ENCODE measurements around the gene CLDN16. TPM values are rescaled to one million over a fixed set of nuclear protein-coding genes. Genes with fewer than 3 reads are reported as not detected.

The CLDN16 gene
- total and polyA plus RNA-seq, 2 donors (not counting 1 experiment from before 2014, with no cell fraction given), result 0.10 to 0.33 TPM

- no peak overlapping the region for H3K27ac ChIP-seq (ENCODE audit: insufficient read depth, low read length)
- H3K79me2 ChIP-seq (ENCODE audit: control insufficient read depth, insufficient read depth, low read length), result no peaks in the 10 kb centered on the region
- no peaks in the 10 kb centered on the region for H3K36me3 ChIP-seq (ENCODE audit: control insufficient read depth, insufficient read depth, low read length)
- H4K20me1 ChIP-seq (ENCODE audit: control insufficient read depth, extremely low read depth, insufficient read depth, low read length), result no peaks in the 10 kb centered on the region
- peaks cover 4% of the 10 kb centered on the region for H3K4me1 ChIP-seq (ENCODE audit: control insufficient read depth, extremely low read depth, insufficient read depth, low read length)
- no peaks in the 10 kb centered on the region for H3K27me3 ChIP-seq (ENCODE audit: control insufficient read depth, insufficient read depth, low read length)
- no peak overlapping the region for H3K4me3 ChIP-seq (replicated peaks in 1 of 4; ENCODE audit: control extremely low read depth in 1 of 4, insufficient read depth in 1 of 4, low read depth in 3 of 4, low read length in 4 of 4)
- H3K9me3 ChIP-seq (ENCODE audit: control insufficient read depth, insufficient read depth, low read depth, low read length), result no peaks in the 10 kb centered on the region
- H3K4me2 ChIP-seq (ENCODE audit: extremely low read depth, insufficient read depth, low read length), result no peak overlapping the region
- H2AFZ ChIP-seq (ENCODE audit: low read length), result no peak overlapping the region
- no peak for DNase-seq (ENCODE audit: low read depth in 2 of 2)
- TF ChIP-seq CTCF (conservative IDR thresholded peaks at IDR 0.05 in 1 of 2, IDR thresholded peaks at IDR 0.05 in 1 of 2; ENCODE audit: low read depth in 1 of 2, low read length in 2 of 2) (no peak), EZH2 (IDR thresholded peaks at IDR 0.05; ENCODE audit: low read length, missing control alignments) (no peak)
- H3K9ac ChIP-seq (ENCODE audit: insufficient read depth, low read length), result no peak overlapping the region
These were observed 740 bp downstream of the CLDN16 start for GRCh38 chr3:190388703-190389102.

GRCh38 chr3:190396001-190396400 lies 8.0 kb downstream of the CLDN16 start:
- no peaks in the 10 kb centered on the region for H4K20me1 ChIP-seq (ENCODE audit: control insufficient read depth, extremely low read depth, insufficient read depth, low read length)
- H3K27me3 ChIP-seq (ENCODE audit: control insufficient read depth, insufficient read depth, low read length), result no peaks in the 10 kb centered on the region
- TF ChIP-seq EZH2 (IDR thresholded peaks at IDR 0.05; ENCODE audit: low read length, missing control alignments) (no peak), CTCF (conservative IDR thresholded peaks at IDR 0.05 in 1 of 2, IDR thresholded peaks at IDR 0.05 in 1 of 2; ENCODE audit: low read depth in 1 of 2, low read length in 2 of 2) (no peak)
- H3K4me2 ChIP-seq (ENCODE audit: extremely low read depth, insufficient read depth, low read length), result no peak overlapping the region
- no peak overlapping the region for H3K27ac ChIP-seq (ENCODE audit: insufficient read depth, low read length)
- H3K36me3 ChIP-seq (ENCODE audit: control insufficient read depth, insufficient read depth, low read length), result no peaks in the 10 kb centered on the region
- no peak overlapping the region for H2AFZ ChIP-seq (ENCODE audit: low read length)
- DNase-seq (ENCODE audit: low read depth in 2 of 2), result no peak
- no peak overlapping the region for H3K4me3 ChIP-seq (replicated peaks in 1 of 4; ENCODE audit: control extremely low read depth in 1 of 4, insufficient read depth in 1 of 4, low read depth in 3 of 4, low read length in 4 of 4)
- no peak overlapping the region for H3K9ac ChIP-seq (ENCODE audit: insufficient read depth, low read length)
- H3K4me1 ChIP-seq (ENCODE audit: control insufficient read depth, extremely low read depth, insufficient read depth, low read length), result no peaks in the 10 kb centered on the region
- H3K79me2 ChIP-seq (ENCODE audit: control insufficient read depth, insufficient read depth, low read length), result no peaks in the 10 kb centered on the region
- no peaks in the 10 kb centered on the region for H3K9me3 ChIP-seq (ENCODE audit: control insufficient read depth, insufficient read depth, low read depth, low read length)

GRCh38 chr3:190397889-190398288 lies 9.9 kb downstream of the CLDN16 start:
- H3K27ac ChIP-seq (ENCODE audit: insufficient read depth, low read length), result no peak overlapping the region
- no peak overlapping the region for H2AFZ ChIP-seq (ENCODE audit: low read length)
- H4K20me1 ChIP-seq (ENCODE audit: control insufficient read depth, extremely low read depth, insufficient read depth, low read length), result no peaks in the 10 kb centered on the region
- H3K27me3 ChIP-seq (ENCODE audit: control insufficient read depth, insufficient read depth, low read length), result no peaks in the 10 kb centered on the region
- no peak for TF ChIP-seq EZH2 (IDR thresholded peaks at IDR 0.05; ENCODE audit: low read length, missing control alignments)
- no peak for TF ChIP-seq CTCF (conservative IDR thresholded peaks at IDR 0.05 in 1 of 2, IDR thresholded peaks at IDR 0.05 in 1 of 2; ENCODE audit: low read depth in 1 of 2, low read length in 2 of 2)
- no peak for DNase-seq (ENCODE audit: low read depth in 2 of 2)
- no peak overlapping the region for H3K4me3 ChIP-seq (replicated peaks in 1 of 4; ENCODE audit: control extremely low read depth in 1 of 4, insufficient read depth in 1 of 4, low read depth in 3 of 4, low read length in 4 of 4)
- H3K9me3 ChIP-seq (ENCODE audit: control insufficient read depth, insufficient read depth, low read depth, low read length), result no peaks in the 10 kb centered on the region
- H3K9ac ChIP-seq (ENCODE audit: insufficient read depth, low read length), result no peak overlapping the region
- no peaks in the 10 kb centered on the region for H3K79me2 ChIP-seq (ENCODE audit: control insufficient read depth, insufficient read depth, low read length)
- H3K36me3 ChIP-seq (ENCODE audit: control insufficient read depth, insufficient read depth, low read length), result no peaks in the 10 kb centered on the region
- H3K4me2 ChIP-seq (ENCODE audit: extremely low read depth, insufficient read depth, low read length), result no peak overlapping the region
- H3K4me1 ChIP-seq (ENCODE audit: control insufficient read depth, extremely low read depth, insufficient read depth, low read length), result no peaks in the 10 kb centered on the region

Data from fibroblast of lung (primary cell).